GM12891 (cell line): Measurements from ENCODE around the gene PXT1.

ENCODE experiments used
- POLR2A ChIP-seq: IDR thresholded peaks from 2 replicates; pipeline ENCODE4 v1.6.1; 2011; ENCODE audit warnings: low read depth, low read length, control low read depth
- POLR2AphosphoS5 ChIP-seq: IDR thresholded peaks from 2 replicates; pipeline ENCODE4 v1.6.1; 2011; ENCODE audit warnings: low read depth, low read length, control low read depth
- SPI1 ChIP-seq: IDR thresholded peaks from 2 replicates; pipeline ENCODE4 v1.6.1; 2011; ENCODE audit warnings: low read depth, low read length, control low read depth
- TAF1 ChIP-seq: IDR thresholded peaks from 2 replicates; pipeline ENCODE4 v1.6.1; 2011; ENCODE audit warnings: low read depth, low read length, control low read depth

- TF ChIP-seq TAF1 = no peak
- TF ChIP-seq POLR2A = no peak
- no peak for TF ChIP-seq POLR2AphosphoS5
- TF ChIP-seq SPI1 = no peak
These were observed 89.2 kb downstream of the PXT1 start for GRCh38 chr6:36353411-36353915.
